Left cardiac atrium (tissue), 4 donors: Measurements from ENCODE around the gene DNAAF6. TPM values are rescaled to one million over a fixed set of nuclear protein-coding genes. Genes with fewer than 3 reads are reported as not detected.
"Not testable (repeated sequence)": the region's sequence is repeated elsewhere in the genome, so short reads cannot be mapped to it uniquely, and the experiment has no call there.

Source experiments
- ATAC-seq, 2 donors: fragments of 200-7000 bp; cut with Tn5 transposase; one replicate each; pipeline ENCODE4 v1.9.1; 2020; ENCODE audit warnings: mild to moderate bottlenecking in 2 of 2, moderate library complexity in 2 of 2
- DNase-seq: peaks from one replicate; pipeline ENCODE4 v3.0.0-alpha.2; 2020
- intact Hi-C, 2 donors: fragments of 100-400 bp; cut with DNase I; formaldehyde crosslinking; loops; one replicate each; pipeline versions ENCODE4 v1.14.1 to v1.15.1; 2022 to 2023
- long read RNA-seq: library from polyadenylated mRNA; unstranded; transcript quantifications from one replicate; pipeline ENCODE4 v2.0.0, GENCODE V29; 2021
- total RNA-seq, 2 donors: library from RNA; stranded (reverse); fragmentation: NEBNext Ultra II Directional; extraction: Animal tissue kit (Norgen Biotek cat#: 25700); gene quantifications; one replicate each; pipeline ENCODE4 v1.2.1, GENCODE V29; 2021
- donor health status: DM: no; HTN: yes; CAD: no.
- donor health status: DM: no; HTN: yes; CAD: no; lungs with severe emphysema.
- donor health status: DM: yes; HTN: yes; CAD: no.
- donor health status: Dilated cardiomyopathy.

DNAAF6 gene
- total RNA-seq, result not detected
- long read RNA-seq, result 0 reads

DNA sequence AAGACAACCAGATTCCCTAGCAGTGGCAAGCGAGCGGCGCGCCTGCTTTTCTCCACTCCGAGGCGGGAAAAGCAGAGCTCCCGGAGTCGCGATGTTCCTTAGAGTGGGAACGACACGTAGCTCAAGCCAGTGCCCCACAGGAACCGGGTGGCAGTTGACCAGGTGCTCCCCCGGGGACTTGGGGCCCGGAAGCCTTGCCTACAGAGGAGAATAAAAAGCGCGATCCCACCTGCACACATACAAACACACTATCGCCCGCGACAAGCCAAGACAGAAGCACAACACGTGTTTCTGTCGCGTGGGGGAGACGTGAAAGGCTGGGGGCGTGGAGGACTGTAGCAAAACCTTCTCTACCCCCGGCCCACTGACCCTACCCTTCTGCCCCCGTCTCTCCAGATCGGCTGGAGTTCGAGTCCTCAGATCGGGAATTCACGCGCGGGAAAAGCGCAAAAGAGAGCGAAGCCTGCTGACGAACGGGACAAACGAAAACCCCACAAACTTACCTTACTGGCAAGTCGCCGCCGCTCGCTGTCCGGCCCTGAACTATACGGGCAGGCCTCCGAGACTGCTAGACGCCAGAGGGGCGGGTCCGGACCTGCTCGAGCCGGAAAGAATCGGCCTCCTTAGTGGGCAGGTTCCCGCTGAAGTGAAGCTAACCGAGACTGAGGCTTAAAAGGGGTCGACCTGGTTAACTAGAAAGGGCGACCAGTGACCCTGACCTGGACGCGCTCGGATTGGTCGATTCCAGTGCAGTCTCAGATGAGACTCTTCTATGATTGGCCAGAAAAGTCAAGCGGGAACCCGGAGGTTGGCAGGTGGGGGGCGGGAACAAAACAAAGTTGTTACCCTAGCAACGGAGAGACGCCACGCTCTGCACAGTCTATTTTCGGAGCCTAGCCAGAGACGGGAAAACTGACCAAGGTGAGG lies at the start of gene DNAAF6, which contains the start of gene NUP62CL:
Gene DNAAF6 (plus strand): TSS at position 842 of the 927 bp plus-strand sequence. CDS start 6,265 bp downstream, outside the sequence.
Gene NUP62CL (minus strand): TSS at position 664 of the 927 bp plus-strand sequence. CDS start 31,287 bp downstream, outside the sequence.
- ATAC-seq, result peak; percentile 81 to 95
- peak; percentile 60 for DNase-seq
- intact Hi-C loops, result no loop called here

DNA sequence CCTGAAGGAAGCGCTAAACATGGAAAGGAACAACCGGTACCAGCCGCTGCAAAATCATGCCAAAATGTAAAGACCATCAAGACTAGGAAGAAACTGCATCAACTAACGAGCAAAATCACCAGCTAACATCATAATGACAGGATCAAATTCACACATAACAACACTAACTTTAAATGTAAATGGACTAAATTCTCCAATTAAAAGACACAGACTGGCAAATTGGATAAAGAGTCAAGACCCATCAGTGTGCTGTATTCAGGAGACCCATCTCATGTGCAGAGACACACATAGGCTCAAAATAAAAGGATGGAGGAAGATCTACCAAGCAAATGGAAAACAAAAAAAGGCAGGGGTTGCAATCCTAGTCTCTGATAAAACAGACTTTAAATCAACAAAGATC lies 48.8 kb upstream of the DNAAF6 start:
- intact Hi-C loops, result not testable (repeated sequence)

DNA sequence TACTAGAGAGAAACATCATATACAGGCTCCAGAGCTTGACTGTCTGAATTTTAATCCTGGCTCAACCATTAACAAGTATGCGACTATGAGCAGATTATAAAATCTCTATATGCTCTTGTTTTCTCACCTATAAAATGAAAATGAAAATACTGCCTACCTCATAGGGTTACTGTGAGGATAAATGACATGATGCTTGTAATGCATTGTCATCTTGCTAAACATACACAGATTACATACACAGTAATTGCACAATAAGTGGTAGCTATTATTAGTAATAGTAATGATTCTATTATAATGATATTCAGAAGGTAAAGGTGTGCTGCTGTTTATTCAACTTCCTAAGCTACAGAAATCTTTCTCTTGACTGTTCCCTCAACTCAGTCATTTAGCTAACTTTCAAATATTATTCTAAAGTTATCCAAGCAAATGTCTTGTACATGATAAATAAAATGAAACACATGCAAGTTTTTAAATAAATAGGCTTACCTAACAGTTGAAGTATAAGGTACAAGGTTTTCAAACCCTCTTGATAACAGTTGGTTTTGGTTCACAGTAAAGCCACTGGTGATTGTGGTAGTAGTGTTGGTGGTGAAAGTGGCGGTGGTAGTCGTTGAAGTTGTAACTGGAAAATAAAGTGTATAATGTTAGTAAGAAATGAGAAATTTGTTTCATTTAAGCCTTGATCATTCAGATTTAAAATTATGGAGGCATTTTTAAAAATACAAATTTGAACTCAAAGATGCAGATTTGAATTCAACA lies 39.1 kb upstream of the DNAAF6 start:
- ATAC-seq (no peak), DNase-seq (no peak)
- intact Hi-C loops, result no loop called here

More for the DNA sequence above, 48.8 kb upstream of the DNAAF6 start:
- not testable (repeated sequence) for ATAC-seq, DNase-seq

- intact Hi-C loops, result no loop called here
- DNase-seq, result no peak
- no peak for ATAC-seq
These were observed 38.2 kb upstream of the DNAAF6 start for GRCh38 chrX:107168257-107168656.

DNA sequence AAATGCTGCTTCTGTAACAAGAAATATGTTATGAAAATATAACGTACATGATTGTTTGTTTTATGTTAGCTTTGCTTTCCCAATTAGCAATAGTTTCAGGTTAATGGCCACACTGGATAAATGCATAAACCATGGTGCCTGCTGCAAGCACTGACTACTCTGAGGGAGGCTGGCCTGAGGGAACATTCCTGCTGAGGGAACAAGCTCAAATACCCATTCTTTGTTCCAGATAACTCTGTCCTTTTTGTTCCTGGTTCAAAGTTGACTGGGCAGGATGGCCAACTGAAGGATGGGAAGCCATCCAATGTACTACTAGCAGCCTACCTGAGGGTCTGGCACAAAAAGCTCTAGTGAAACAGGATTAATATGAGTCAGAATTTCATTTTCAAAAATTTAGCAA lies 37.7 kb upstream of the DNAAF6 start:
- DNase-seq (no peak), ATAC-seq (no peak)
- intact Hi-C loops, result no loop called here

DNA sequence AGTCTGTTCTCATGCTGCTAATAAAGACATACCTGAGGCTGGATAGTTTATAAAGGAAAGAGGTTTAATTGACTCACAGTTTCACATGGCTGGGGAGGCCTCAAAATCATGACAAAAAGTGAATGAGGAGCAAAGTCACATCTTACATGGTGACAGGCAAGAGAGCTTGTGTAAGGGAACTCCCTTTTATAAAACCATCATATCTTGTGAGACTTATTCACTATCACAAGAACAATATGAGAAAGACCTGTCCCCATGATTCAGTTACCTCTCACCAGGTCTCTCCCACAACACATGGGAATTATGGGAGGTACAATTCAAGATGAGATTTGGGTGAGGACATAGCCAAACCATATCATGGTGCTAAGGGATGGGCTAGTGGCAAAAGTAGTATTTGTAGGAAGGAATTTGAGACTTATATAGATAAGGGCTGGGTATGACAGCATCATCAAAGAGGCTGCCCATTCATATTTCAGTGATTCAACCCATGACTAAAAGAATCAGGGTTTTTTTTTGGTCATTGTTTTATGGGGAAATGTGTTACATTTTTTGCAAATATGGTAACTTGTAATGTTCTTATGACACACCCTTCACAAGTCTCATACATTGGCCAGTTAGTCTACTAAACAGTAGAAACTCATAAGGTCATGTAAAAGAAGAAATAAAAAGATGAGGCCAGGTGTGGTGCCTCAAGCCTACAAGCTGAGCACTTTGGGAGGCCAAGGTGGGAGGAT lies 34.9 kb upstream of the DNAAF6 start:
- DNase-seq (no peak), ATAC-seq (no peak)
- intact Hi-C loops, result no loop called here

GRCh38 chrX:107197319-107197718 lies 9.1 kb upstream of the DNAAF6 start:
- ATAC-seq, result no peak
- no peak for DNase-seq
- intact Hi-C loops, result no loop called here

DNA sequence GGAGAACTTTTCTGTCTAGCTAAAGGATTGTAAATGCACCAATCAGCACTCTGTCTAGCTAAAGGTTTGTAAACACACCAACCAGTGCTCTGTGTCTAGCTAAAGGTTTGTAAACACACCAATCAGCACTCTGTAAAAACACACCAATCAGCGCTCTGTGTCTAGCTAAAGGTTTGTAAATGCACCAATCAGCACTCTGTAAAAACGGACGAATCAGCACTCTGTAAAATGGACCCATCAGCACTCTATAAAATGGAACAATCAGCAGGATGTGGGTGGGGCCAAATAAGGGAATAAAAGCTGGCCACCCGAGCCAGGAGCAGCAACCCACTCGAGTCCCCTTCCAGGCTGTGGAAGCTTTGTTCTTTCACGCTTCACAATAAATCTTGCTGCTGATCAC lies 8.3 kb upstream of the DNAAF6 start:
- ATAC-seq, intact Hi-C loops, DNase-seq: not testable (repeated sequence)

- intact Hi-C loops, result no loop called here
- ATAC-seq (no peak), DNase-seq (no peak)
These were observed 6.9 kb upstream of the DNAAF6 start for GRCh38 chrX:107199491-107199890.

DNA sequence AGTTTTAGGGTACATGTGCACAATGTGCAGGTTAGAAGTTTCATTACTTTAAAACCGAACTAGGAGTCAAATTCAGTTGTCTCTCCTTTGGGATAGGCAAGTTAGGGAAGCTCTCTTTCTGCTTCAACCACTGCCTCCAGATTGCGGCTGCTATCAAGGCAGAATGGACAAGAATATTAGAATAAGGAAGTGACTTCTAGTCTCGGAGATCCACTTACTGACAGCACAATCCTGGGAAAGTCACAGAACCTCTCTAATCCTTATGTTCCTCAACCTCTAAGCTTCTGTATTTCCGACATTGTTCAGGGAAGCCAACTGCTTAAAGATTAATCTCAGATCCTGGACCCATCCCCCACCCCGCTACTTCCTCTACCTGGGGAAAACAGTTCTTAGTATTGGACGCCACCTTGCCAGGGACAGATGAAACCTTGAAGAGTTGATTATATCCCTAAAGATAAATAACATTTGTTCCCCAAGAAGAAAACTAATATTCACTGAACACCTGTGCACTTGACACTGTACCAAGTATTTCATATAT lies 2.3 kb upstream of the DNAAF6 start:
- ATAC-seq, result no peak
- intact Hi-C loops, result no loop called here
- DNase-seq, result no peak

DNA sequence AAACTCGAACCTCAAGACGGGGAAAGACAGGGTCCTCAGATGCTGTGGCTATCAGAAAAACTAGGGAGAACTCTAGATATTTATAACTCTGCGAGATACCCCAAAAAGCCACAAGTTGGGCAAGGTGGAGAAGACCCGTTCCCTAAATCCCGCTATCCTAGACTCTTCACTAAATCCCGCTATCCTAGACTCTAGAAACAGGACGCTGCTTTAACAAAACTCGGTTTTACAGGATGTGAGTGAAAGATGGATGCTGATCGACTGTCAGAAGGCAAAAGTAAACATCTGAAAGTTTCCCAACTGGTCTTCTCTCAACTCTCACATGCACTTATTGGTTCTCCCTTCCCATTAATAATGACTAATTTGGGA lies 270 bp downstream of the DNAAF6 start:
- intact Hi-C loops, result no loop called here
- no peak for ATAC-seq

DNA sequence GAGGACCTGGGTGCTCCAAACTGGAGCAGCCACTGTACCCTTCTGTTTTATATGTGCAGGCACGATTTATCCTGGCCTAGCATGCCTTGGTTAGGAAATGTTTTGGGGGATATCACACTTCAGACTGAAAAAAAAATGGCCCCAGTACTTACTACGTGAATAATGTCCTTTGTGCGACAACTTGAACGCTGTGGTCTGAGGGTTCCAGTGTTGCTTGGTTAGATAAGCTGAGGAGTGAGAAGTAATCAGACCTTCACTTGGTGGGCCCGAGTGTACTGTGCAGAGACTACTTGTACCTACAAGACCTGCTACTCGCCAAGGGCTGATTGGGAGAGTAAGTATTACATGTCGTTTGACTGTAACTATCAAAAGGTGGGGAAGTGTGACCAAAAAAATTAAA lies 678 bp downstream of the DNAAF6 start:
- intact Hi-C loops, result no loop called here
- DNase-seq, result no peak
- ATAC-seq, result no peak

More for the DNA sequence above, 270 bp downstream of the DNAAF6 start:
- no peak for DNase-seq

DNA sequence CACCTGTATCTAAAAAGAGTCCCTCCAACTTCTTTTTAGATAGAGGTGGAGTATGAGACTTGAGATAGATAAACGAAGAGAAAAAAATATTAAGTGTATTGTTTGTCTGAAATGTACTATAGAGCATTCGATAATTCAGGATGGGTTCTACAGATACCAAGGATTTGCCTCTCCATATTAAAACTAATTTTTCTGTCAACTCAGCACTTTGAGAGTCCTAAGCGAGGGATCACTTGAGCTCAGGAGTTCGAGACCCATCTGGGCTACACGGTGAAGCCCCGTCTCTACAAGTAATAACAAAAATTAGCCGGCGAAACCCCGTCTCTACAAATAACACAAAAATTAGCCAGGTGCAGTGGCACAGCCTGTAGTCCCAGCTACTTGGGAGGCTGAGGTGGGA lies 1.5 kb downstream of the DNAAF6 start:
- ATAC-seq (no peak), DNase-seq (no peak)
- intact Hi-C loops, result no loop called here

DNA sequence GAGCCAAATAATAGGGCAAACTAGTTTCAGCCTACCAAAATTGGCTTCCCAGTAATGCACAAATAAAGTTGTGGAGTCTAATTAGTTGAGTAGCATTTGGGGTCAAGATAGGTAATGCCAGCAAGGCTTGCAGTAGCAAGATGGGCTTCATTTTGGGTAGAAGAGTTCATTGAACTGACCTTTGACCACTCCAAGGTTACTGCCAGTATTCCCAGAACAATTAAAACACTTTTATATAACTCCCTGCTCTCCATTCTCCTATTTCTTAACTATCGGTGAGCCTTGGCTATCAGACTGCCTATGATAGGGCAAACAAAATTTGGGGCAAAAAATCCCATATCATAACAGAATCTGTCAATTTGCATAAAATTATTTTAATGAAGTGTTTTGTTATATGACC lies 7.1 kb downstream of the DNAAF6 start:
- ATAC-seq (no peak), DNase-seq (no peak)
- intact Hi-C loops, result no loop called here

- ATAC-seq, result no peak
- DNase-seq, result no peak
These were observed 20.3 kb downstream of the DNAAF6 start for GRCh38 chrX:107226757-107227156.

DNA sequence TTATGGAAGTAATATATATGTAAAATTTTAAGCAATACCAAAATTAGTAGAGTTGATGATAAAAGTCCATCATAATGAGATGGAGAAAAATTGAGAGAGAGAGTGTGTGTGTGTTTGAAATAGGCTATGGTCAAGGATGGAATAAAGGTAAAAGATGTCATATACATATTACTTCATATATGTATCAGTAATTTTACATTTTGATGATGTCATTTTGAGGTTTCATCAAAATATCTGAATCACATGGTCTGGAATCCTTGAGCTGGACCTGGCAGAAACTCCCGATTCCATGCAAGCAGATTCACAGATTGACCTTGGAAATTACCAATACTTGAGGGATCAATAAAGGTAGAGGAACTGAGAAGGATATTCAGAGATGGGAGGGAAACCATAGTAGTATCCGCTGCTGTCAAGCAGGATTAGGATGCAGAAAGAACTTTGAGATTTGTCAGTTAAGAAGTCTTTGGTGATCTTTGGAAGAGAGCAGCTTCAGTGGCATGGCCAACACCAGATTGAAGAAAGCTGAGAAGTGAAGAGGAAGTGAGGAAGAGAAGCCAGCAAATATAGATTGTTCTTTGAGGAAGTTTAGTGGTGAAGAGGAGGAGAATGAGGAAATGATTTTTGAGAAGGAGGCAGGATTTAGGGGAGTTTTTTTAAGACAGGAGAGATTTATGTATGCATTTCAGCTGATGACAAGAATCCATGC lies 21.5 kb downstream of the DNAAF6 start:
- intact Hi-C loops, result no loop called here
- ATAC-seq, result no peak
- DNase-seq, result no peak

More at GRCh38 chrX:107226757-107227156, 20.3 kb downstream of the DNAAF6 start:
- intact Hi-C loops, result no loop called here

GRCh38 chrX:107228486-107228819 lies 22.0 kb downstream of the DNAAF6 start:
- ATAC-seq (no peak), DNase-seq (no peak)
- intact Hi-C loops, result no loop called here

GRCh38 chrX:107272431-107272921 lies 66.1 kb downstream of the DNAAF6 start:
- intact Hi-C loops, result no loop called here
- DNase-seq, result no peak

DNA sequence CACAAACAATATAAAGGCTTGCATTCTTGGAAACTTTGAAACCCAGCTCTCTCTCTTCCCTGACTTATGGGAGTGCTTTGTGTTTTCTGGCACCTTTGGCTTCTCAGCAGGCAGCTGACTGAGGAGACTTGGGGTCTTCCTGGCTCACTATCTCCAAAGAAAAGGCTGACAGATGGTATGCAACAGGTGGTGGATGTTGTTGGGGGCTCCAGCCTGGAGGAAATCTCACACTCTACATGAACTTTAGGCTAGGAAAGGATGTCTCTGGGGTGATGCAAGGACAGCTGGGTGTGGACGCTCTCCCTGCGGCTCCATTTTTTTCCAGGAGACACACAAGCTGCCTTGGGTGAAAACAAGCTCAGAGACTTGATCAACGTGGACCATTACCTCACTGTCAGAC lies 67.4 kb downstream of the DNAAF6 start:
- no peak for DNase-seq
- no peak for ATAC-seq
- intact Hi-C loops, result no loop called here

More at GRCh38 chrX:107272431-107272921, 66.1 kb downstream of the DNAAF6 start:
- ATAC-seq, result no peak
